Aorta (tissue), 5 donors: ENCODE measurements around the gene PTGER3. TPM values are rescaled to one million over a fixed set of nuclear protein-coding genes. Genes with fewer than 3 reads are reported as not detected.
A peak's percentile ranks its signal among the peaks of the same experiment; 100 is the strongest.

ENCODE experiments used
- ATAC-seq: fragments of 200-7000 bp; cut with Tn5 transposase; one replicate; pipeline ENCODE4 v1.9.1; 2022; ENCODE audit warnings: moderate library complexity; ENCODE audit not compliant: low FRiP score
- DNase-seq, 2 donors: peaks; one replicate each; pipeline ENCODE4 v3.0.0-alpha.2; 2020
- H3K27ac ChIP-seq, 2 donors: one replicate each; pipeline ENCODE4 v1.5.1; 2013; ENCODE audit warnings: low read length in 2 of 2, mild to moderate bottlenecking in 2 of 2, moderate library complexity in 2 of 2, control low read depth in 1 of 2, inconsistent platforms in 1 of 2, low read depth in 1 of 2
- H3K27me3 ChIP-seq, 2 donors: one replicate each; pipeline ENCODE4 v1.6.1; 2013; ENCODE audit warnings: control low read depth in 1 of 2, low read length in 1 of 2, mild to moderate bottlenecking in 1 of 2, moderate library complexity in 1 of 2; ENCODE audit not compliant: insufficient read depth in 2 of 2, control insufficient read depth in 1 of 2
- H3K36me3 ChIP-seq, 2 donors: one replicate each; pipeline ENCODE4 v1.6.1; 2013; ENCODE audit warnings: control low read depth in 1 of 2, low read length in 1 of 2, mild to moderate bottlenecking in 1 of 2; ENCODE audit not compliant: insufficient read depth in 2 of 2, control insufficient read depth in 1 of 2
- H3K4me1 ChIP-seq, 2 donors: one replicate each; pipeline ENCODE4 v1.6.1; 2013; ENCODE audit warnings: low read length in 2 of 2, control low read depth in 1 of 2, mild to moderate bottlenecking in 1 of 2, moderate library complexity in 1 of 2; ENCODE audit not compliant: insufficient read depth in 2 of 2, control insufficient read depth in 1 of 2
- H3K4me3 ChIP-seq, 2 donors: one replicate each; pipeline ENCODE4 v1.5.1; 2013; ENCODE audit warnings: low read length in 2 of 2, control low read depth in 1 of 2, mild to moderate bottlenecking in 1 of 2
- H3K9me3 ChIP-seq: one replicate; pipeline ENCODE4 v1.6.1; 2013; ENCODE audit warnings: mild to moderate bottlenecking, low read length; ENCODE audit not compliant: control insufficient read depth
- WGBS, 2 donors: extraction: QIAGEN DNeasy Blood & Tissue Kit; methylation state at CpG; one replicate each; pipeline ENCODE4 v1.1.7; 2013; 5-methylcytosine and 5-hydroxymethylcytosine counted together
- intact Hi-C, 2 donors: fragments of 100-400 bp; cut with DNase I; formaldehyde crosslinking; loops; one replicate each; pipeline versions ENCODE4 v1.14.2 to v1.15.0; 2022
- polyA plus RNA-seq, 2 donors: library from polyadenylated mRNA; stranded (reverse); fragments of 200-250 nt; gene quantifications; one replicate each; pipeline ENCODE4 v1.2.3, GENCODE V29; 2013
- total RNA-seq, 2 donors: library from RNA; stranded (reverse); fragmentation: NEBNext Ultra II Directional; extraction: Animal tissue kit (Norgen Biotek cat#: 25700); gene quantifications; one replicate each; pipeline ENCODE4 v1.2.1, GENCODE V29; 2021
- donor health status: healthy with polysubstance abuse.
- donor health status: Bipolar disorder and iron deficiency.
- donor health status: DM: no; HTN: no; CAD: no.
- donor health status: DM: no; HTN: no; CAD: no.
- donor health status: DM: yes; HTN: yes; CAD: no.

The PTGER3 gene
- total and polyA plus RNA-seq, 4 donors, result 14.9 to 40.0 (median 24.0) TPM

DNA sequence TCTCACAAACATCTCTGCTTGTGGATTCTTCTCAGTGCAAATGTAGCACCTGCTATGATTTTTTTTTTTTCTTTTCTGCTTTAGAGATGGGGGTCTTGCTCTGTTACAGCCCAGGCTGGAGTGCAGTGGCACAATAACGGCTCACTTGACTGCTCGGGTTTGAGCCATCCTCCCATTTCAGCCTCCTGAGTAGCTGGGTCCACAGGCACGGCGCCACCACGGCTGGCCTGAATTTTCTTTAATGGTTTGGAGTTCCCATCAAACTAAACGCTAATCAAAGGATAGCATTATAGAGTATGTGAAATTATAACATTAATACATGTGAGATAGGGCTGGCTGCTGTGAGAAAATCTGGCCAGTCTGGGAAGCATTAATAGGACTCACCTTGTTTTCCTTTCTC, 7.2 kb upstream of the PTGER3 start:
- H3K36me3 ChIP-seq, result no peaks in the 10 kb centered on the region
- no peaks in the 10 kb centered on the region for H3K4me1 ChIP-seq
- ATAC-seq, result peak; percentile 34
- DNase-seq, result peak in 1 of 2 donors; percentile 64
- H3K4me3 ChIP-seq, result no peak overlapping the region
- WGBS, 2 donors, result 71 to 73% methylated on average over 6 of the region's 6 CpGs
- no peaks in the 10 kb centered on the region for H3K9me3 ChIP-seq
- no peaks in the 10 kb centered on the region for H3K27me3 ChIP-seq
- intact Hi-C loops, result no loop called here
- no peak overlapping the region for H3K27ac ChIP-seq

DNA sequence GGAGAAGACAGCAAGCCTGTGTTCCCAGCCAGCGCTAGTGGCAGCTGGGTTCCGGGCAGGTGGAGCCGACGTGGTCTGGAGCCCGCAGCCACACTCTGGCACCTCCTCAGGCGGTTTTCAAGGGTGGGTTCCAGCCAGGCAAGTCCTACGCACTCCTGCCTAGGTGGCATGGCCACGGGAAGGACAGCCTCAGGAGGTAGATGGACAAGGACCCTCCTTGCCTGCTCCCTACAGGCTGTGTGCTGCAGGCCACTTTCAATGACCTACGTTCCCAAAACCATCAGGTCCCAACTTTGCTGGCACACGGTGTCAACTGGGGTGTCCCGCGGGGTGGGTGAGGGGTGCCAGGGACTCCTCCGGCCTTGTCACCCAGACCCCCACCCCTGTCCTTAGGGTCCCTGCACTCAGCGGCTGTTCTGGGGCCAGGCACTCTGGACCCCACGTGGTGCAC, 6.7 kb upstream of the PTGER3 start:
- Histone ChIP-seq H3K4me1 (no peaks in the 10 kb centered on the region), H3K27ac (no peak overlapping the region), H3K36me3 (no peaks in the 10 kb centered on the region), H3K9me3 (no peaks in the 10 kb centered on the region), H3K4me3 (no peak overlapping the region), H3K27me3 (no peaks in the 10 kb centered on the region)
- DNase-seq, result peak in 1 of 2 donors; percentile 70
- WGBS, 2 donors, result 73 to 82% methylated on average over 15 of the region's 15 CpGs
- peak; percentile 33 for ATAC-seq
- intact Hi-C loops, result no loop called here

GRCh38 chr1:71053758-71054157, 6.1 kb upstream of the PTGER3 start:
- WGBS, 2 donors, result 57 to 67% methylated on average over 7 of the region's 7 CpGs
- Histone ChIP-seq H3K27me3 (no peaks in the 10 kb centered on the region), H3K9me3 (no peaks in the 10 kb centered on the region), H3K4me1 (no peaks in the 10 kb centered on the region), H3K27ac (no peak overlapping the region), H3K4me3 (no peak overlapping the region), H3K36me3 (no peaks in the 10 kb centered on the region)
- no peak for ATAC-seq
- no peak for DNase-seq
- intact Hi-C loops, result no loop called here

- H3K9me3 ChIP-seq, result no peaks in the 10 kb centered on the region
- no peak for ATAC-seq
- H3K27ac ChIP-seq, result no peak overlapping the region
- H3K27me3 ChIP-seq, result no peaks in the 10 kb centered on the region
- no peak for DNase-seq
- intact Hi-C loops, result no loop called here
- H3K4me3 ChIP-seq, result no peak overlapping the region
- no peaks in the 10 kb centered on the region for H3K36me3 ChIP-seq
- WGBS, 2 donors, result 51 to 58% methylated on average over 1 of the region's 1 CpG
- no peaks in the 10 kb centered on the region for H3K4me1 ChIP-seq
These were observed 5.5 kb upstream of the PTGER3 start for GRCh38 chr1:71053146-71053545.

GRCh38 chr1:71049951-71050598, 2.5 kb upstream of the PTGER3 start:
- Histone ChIP-seq H3K27me3 (no peaks in the 10 kb centered on the region), H3K4me1 (no peaks in the 10 kb centered on the region), H3K27ac (no peak overlapping the region), H3K4me3 (no peak overlapping the region), H3K9me3 (no peaks in the 10 kb centered on the region), H3K36me3 (no peaks in the 10 kb centered on the region)
- intact Hi-C loops, result loop anchor here (1.0 to 10.0 kb wide), 7 partner anchors 95 to 523 kb away; no protein-coding TSS in a partner anchor
- ATAC-seq (peak; percentile 42), DNase-seq (no peak)
- WGBS, 2 donors, result 0 to 1% methylated on average over 1 of the region's 1 CpG

DNA sequence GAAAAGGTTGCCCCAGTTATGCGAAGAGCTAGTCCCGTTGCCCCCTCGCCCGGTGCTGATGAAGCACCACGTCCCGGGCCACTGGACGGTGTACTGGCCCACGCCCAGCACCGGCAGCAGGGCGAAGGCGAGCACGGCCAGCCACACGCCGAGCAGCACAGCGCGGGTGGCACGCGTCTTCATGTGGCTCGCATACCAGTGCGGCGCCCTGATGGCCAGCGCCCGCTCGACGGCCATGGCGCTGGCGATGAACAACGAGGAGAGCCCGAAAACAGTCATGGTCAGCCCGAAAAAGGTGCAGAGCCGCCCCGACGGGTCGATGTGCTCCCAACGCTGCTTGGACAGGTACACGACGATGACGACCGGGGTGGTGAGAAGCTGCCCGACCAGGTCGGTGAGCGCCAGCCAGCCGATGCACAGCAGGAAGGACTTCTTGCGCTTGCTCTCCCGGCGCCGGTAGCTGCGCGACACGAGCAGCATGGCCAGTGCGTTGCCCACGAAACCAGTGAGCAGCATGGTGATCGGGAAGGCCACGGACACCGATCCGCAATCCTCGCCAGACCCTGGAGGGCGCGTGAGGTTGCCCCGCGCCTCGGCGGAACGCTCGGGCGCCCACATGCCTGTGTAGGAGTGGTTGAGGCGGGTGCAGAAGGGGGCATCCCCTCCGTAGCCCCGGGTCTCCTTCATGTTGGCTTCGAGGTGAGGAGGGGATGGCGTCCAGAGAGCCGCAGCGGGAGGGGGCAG, 553 bp downstream of the PTGER3 start:
- 1% methylated on average over 65 to 73 of the region's 73 CpGs for WGBS, 2 donors
- H3K4me1 ChIP-seq, result no peaks in the 10 kb centered on the region
- no peaks in the 10 kb centered on the region for H3K27me3 ChIP-seq
- no peaks in the 10 kb centered on the region for H3K36me3 ChIP-seq
- no peaks in the 10 kb centered on the region for H3K9me3 ChIP-seq
- intact Hi-C loops, result loop anchor here (5.0 to 10.0 kb wide), 4 partner anchors 92 to 520 kb away; no protein-coding TSS in a partner anchor
- H3K27ac ChIP-seq, result peak overlapping the region; percentile 1 to 66
- peak; percentile 55 to 78 for DNase-seq
- peak overlapping the region; percentile 50 to 82 for H3K4me3 ChIP-seq
- peak; percentile 75 for ATAC-seq

DNA sequence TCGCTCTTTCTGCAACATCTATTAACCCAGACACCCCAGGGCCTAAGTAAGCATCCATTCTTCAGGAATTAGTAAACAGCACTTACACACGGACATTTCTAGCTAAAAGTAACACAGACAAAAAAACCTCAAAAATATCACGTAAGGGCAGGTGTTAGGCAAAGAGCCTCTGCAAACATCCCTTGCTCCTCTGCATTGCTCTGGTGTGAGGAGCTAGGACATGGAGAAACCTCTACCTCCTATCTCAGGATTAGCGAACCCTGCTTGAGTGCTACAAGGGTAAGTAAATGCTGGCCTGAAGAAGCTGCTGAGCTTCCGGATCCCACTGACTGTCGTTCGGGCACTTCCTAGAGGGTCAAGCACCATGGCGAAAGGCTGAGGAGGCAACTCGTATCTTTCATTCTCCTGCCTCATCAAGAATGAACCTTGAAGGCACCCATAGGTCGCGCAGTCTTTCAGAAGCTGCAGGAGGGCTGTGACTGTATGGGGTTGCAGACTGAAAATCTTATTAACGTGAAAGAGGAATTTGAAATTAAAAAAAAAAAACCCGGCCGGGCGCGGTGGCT, 2.1 kb downstream of the PTGER3 start:
- peak in 1 of 2 donors; percentile 64 for DNase-seq
- H3K36me3 ChIP-seq, result no peaks in the 10 kb centered on the region
- H3K9me3 ChIP-seq, result no peaks in the 10 kb centered on the region
- H3K4me1 ChIP-seq, result no peaks in the 10 kb centered on the region
- H3K27me3 ChIP-seq, result no peaks in the 10 kb centered on the region
- peak; percentile 30 for ATAC-seq
- intact Hi-C loops, result loop anchor here (5.0 to 10.0 kb wide), 4 partner anchors 91 to 518 kb away; no protein-coding TSS in a partner anchor
- peak overlapping the region; percentile 52 to 61 for H3K27ac ChIP-seq
- 5 to 15% methylated on average over 16 of the region's 16 CpGs for WGBS, 2 donors
- peak overlapping the region; percentile 81 to 94 for H3K4me3 ChIP-seq

DNA sequence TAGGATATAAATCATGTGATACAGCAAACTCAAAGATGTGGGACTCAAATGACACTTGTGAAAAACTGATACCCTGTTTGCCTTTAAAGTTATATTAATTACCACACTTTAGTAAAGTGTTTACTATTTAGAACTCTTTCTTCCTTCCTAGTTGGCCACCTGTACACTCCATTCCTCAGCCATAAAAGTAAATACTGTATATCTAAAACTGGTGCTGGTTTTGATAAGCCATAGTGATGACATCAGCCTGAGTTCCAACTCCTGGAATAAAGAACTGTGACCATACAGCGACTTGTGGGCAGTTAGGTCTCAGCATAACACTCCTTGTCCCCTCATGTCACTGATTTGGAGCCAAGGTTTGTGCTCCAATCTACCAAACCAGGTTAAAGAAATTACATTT, 2.8 kb downstream of the PTGER3 start:
- H3K27ac ChIP-seq, result no peak overlapping the region
- H3K9me3 ChIP-seq, result no peaks in the 10 kb centered on the region
- WGBS, 2 donors, result 12 to 14% methylated on average over 1 of the region's 1 CpG
- H3K36me3 ChIP-seq, result no peaks in the 10 kb centered on the region
- no peak for DNase-seq
- H3K4me3 ChIP-seq, result peak overlapping the region; percentile 81 to 94
- intact Hi-C loops, result loop anchor here (5.0 to 10.0 kb wide), 4 partner anchors 90 to 518 kb away; no protein-coding TSS in a partner anchor
- no peaks in the 10 kb centered on the region for H3K27me3 ChIP-seq
- H3K4me1 ChIP-seq, result no peaks in the 10 kb centered on the region
- no peak for ATAC-seq
